Activated CD4-positive, alpha-beta memory T cell treated with anti-CD3 and anti-CD28 coated beads for 36 hours (primary cell): ENCODE measurements around the gene SCAPER. TPM values are rescaled to one million over a fixed set of nuclear protein-coding genes. Genes with fewer than 3 reads are reported as not detected.
A peak's percentile ranks its signal among the peaks of the same experiment; 100 is the strongest.
"Not testable (repeated sequence)": the region's sequence is repeated elsewhere in the genome, so short reads cannot be mapped to it uniquely, and the experiment has no call there.

ENCODE experiments used
- CTCF ChIA-PET: fragments of 350-600 bp; sonication (Branson Sonifier 250); formaldehyde crosslinking; loops from one replicate; lab custom pipeline; 2021; ENCODE audit warnings: antibody characterized with exemption, inconsistent platforms; lab: Charles Lee
- POLR2A ChIA-PET: fragments of 350-600 bp; sonication (Branson Sonifier 250); formaldehyde crosslinking; loops from one replicate; lab custom pipeline; 2021; ENCODE audit warnings: antibody characterized with exemption; lab: Charles Lee
- DNase-seq: peaks from one replicate; pipeline ENCODE4 v3.0.0-alpha.2; 2020
- H3K27ac Mint-ChIP-seq: one replicate; pipeline ENCODE4 v1.8.0; 2021; ENCODE audit warnings: mixed read lengths
- H3K27me3 Mint-ChIP-seq: one replicate; pipeline ENCODE4 v1.8.0; 2021; ENCODE audit warnings: mixed read lengths
- H3K36me3 Mint-ChIP-seq: one replicate; pipeline ENCODE4 v1.8.0; 2021; ENCODE audit warnings: mixed read lengths
- H3K4me1 Mint-ChIP-seq: one replicate; pipeline ENCODE4 v1.8.0; 2021; ENCODE audit warnings: low read depth, mixed read lengths
- H3K4me3 Mint-ChIP-seq: one replicate; pipeline ENCODE4 v1.8.0; 2021; ENCODE audit warnings: mild to moderate bottlenecking, mixed read lengths
- H3K9me3 Mint-ChIP-seq: one replicate; pipeline ENCODE4 v1.8.0; 2021; ENCODE audit warnings: mixed read lengths
- intact Hi-C: fragments of 100-400 bp; cut with micrococcal nuclease; formaldehyde crosslinking; loops from one replicate; pipeline ENCODE4 v1.15.1; 2023
- microRNA-seq: library from miRNA; unstranded; fragments of <30 nt; microRNA quantifications from one replicate; pipeline ENCODE4 v1.2.0, GENCODE V29; 2022; ENCODE audit warnings: borderline number of aligned reads, borderline microRNAs expressed, borderline replicate concordance
- total RNA-seq, 2 experiments: library from RNA; stranded (reverse); gene quantifications; one replicate each; pipeline ENCODE4 v1.2.3, GENCODE V29; 2021

Gene SCAPER
- total RNA-seq, 2 experiments from 2014 or later = 21.5 to 22.9 TPM

DNA sequence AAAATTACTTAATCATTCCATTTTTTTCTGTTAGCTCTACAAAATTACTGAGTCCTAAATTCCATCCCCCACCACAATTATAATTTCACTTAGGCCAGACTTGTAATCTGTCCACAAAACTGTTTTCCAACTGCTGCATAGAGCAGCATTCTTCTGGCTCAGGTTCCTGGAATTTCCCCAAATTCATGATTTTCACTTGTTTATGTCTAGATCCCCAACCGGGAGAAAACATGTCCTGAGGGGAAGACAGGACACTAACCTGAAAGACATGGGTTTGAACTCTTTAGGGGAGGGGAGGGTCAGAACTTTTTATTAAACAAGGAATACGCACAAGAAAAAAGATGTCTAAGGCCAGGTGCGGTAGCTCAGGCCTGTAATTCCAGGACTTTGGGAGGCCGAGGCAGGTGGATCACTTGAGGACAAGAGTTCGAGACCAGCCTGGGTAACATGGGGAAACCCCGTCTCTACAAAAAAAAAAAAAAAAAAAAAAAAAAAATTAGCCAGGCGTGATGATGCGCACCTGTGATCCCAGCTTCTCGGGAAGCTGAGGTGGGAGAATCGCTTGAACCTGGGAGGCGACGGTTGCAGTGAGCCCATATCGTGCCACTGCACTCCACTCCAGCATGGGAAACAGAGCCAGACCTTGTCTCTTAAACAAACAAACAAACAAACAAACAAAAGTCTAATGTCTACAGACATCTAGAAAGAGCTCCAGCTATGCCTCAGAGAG lies 595.4 kb downstream of the SCAPER start:
- intact Hi-C loops = loop anchor here (2.0 to 5.0 kb wide), 2 partner anchors 27 to 117 kb away; partner anchors contain the start of gene ISL2
- Mint-ChIP-seq H3K36me3 (peaks cover 7% of the 10 kb centered on the region), H3K4me3 (peak overlapping the region; percentile 90), H3K27ac (no peak overlapping the region), H3K27me3 (no peaks in the 10 kb centered on the region), H3K4me1 (peaks cover 40% of the 10 kb centered on the region), H3K9me3 (no peaks in the 10 kb centered on the region)
- ChIA-PET CTCF (no interaction called here), POLR2A (interaction anchor here (0.5 to 1.9 kb wide), 2 partner anchors 16 to 20 kb away, joined by 3 to 10 read pairs; no protein-coding TSS in a partner anchor)
- no peak for DNase-seq

DNA sequence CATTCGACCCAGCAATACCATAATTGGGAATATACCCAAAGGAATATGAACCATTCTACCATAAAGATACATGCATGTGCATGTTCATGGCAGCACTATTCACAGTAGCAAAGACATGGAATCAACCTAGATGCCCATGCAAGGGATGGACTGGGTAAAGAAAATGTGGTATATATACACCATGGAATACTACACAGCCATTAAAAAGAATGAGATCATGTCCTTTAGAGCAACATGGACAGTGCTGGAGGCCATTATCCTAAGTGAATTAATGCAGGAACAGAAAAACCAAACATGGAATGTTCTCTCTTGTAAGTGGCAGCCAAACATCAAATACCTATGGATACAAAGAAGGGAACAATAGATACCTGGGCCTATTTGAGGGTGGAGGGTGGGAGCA lies 601.2 kb downstream of the SCAPER start:
- POLR2A ChIA-PET = no interaction called here
- Mint-ChIP-seq H3K27me3 (no peaks in the 10 kb centered on the region), H3K9me3 (peaks cover 2% of the 10 kb centered on the region), H3K4me1 (peaks cover 33% of the 10 kb centered on the region), H3K36me3 (peaks cover 8% of the 10 kb centered on the region), H3K4me3 (no peak overlapping the region), H3K27ac (no peak overlapping the region)
- DNase-seq = no peak
- CTCF ChIA-PET = no interaction called here
- intact Hi-C loops = no loop called here

DNA sequence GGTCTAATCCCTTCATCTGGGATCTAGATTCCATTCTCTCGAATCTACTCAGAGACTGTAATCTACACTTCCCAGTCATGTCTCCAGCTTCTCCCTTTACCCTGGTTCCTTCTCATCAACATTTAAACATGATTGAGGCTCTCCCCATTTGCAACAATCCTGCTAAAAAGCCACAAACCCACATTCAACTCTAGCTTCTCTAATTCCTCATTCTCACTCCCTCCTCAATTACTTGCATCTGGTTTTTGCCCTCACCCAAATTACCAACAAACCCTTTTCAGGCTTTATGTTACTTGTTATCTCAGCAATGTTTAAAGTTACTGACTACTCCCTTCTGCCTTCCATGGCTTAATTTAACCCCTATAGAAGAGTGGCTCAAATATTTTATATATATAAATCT lies 605.4 kb downstream of the SCAPER start:
- no peak overlapping the region for H3K4me3 Mint-ChIP-seq
- intact Hi-C loops = no loop called here

DNA sequence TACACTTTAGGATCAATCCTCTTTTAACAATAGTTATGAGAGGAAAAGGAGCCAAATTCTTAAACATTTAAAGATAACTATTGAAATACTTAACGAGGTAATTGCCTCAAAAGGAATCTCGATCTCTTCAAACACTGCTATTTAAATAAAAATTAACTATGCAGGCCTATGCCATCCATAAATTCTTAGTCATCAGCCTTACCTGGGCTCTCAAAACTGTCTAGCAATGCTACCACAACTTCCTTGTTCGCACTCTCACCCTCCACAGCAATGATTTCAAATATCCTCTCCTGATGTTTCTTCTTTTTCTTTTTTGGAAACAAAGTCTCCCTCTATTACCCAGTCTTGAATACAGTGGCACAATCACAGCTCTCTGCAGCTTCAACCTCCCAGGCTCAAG lies 606.2 kb downstream of the SCAPER start:
- H3K4me1 Mint-ChIP-seq = peaks cover 19% of the 10 kb centered on the region
- DNase-seq = no peak
- H3K4me3 Mint-ChIP-seq = no peak overlapping the region
- H3K9me3 Mint-ChIP-seq = peaks cover under 1% of the 10 kb centered on the region
- H3K27me3 Mint-ChIP-seq = no peaks in the 10 kb centered on the region
- intact Hi-C loops = no loop called here
- ChIA-PET POLR2A (no interaction called here), CTCF (interaction anchor here (1.1 kb wide), 1 partner anchor 109 kb away, joined by 3 read pairs; no protein-coding TSS in a partner anchor)
- no peak overlapping the region for H3K27ac Mint-ChIP-seq
- peaks cover 3% of the 10 kb centered on the region for H3K36me3 Mint-ChIP-seq

More for the DNA sequence above, 605.4 kb downstream of the SCAPER start:
- POLR2A ChIA-PET = no interaction called here
- H3K27ac Mint-ChIP-seq = no peak overlapping the region
- H3K27me3 Mint-ChIP-seq = no peaks in the 10 kb centered on the region
- H3K36me3 Mint-ChIP-seq = peaks cover 7% of the 10 kb centered on the region
- peaks cover 17% of the 10 kb centered on the region for H3K4me1 Mint-ChIP-seq
- no peak for DNase-seq
- peaks cover 2% of the 10 kb centered on the region for H3K9me3 Mint-ChIP-seq
- CTCF ChIA-PET = no interaction called here

DNA sequence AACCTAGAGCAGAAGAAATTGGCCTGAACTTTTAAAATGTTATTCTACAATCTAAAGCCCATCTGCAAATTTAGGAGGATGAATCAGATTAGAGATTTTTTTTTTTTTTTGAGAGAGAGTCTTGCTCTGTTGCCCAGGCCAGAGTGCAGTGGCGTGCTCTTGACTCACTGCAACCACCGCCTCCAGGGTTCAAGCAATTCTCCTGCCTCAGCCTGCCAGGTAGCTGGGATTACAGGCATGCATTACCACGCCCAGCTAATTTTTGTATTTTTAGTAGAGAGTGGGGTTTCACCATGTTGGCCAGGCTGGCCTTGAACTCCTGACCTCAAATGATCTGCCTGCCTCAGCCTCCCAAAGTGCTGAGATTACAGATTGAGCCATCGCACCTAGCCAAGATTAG lies 607.2 kb downstream of the SCAPER start:
- H3K4me3 Mint-ChIP-seq, H3K9me3 Mint-ChIP-seq, H3K27ac Mint-ChIP-seq, DNase-seq, intact Hi-C loops, H3K36me3 Mint-ChIP-seq, H3K27me3 Mint-ChIP-seq: not testable (repeated sequence)
- ChIA-PET CTCF (interaction anchor here (1.1 kb wide), 1 partner anchor 108 kb away, joined by 3 read pairs; no protein-coding TSS in a partner anchor), POLR2A (interaction anchor here (0.7 kb wide), 1 partner anchor 42 kb away, joined by 3 read pairs; no protein-coding TSS in a partner anchor)
- peaks cover 23% of the 10 kb centered on the region for H3K4me1 Mint-ChIP-seq

Small RNAs within 50 kb of the gene (microRNA-seq; reads per million reads assigned to microRNA genes)
- gene MIR3713 = not detected

Other genes starting within 250 kb of the SCAPER start
- 10 to 100 TPM; 27.0 to 27.6 TPM for gene RCN2, start 26.4 kb upstream of the SCAPER start, total RNA-seq
- 100 to 1,000 TPM; 155 to 164 TPM for gene PSTPIP1, start 89.8 kb upstream of the SCAPER start, total RNA-seq
- 10 to 100 TPM; 28.9 to 29.1 TPM for gene TSPAN3, start 165.8 kb upstream of the SCAPER start, total RNA-seq